LNCAP (cell line): ENCODE measurements around the gene BAD.

Experiments used
- CTCF ChIP-seq: fragments of 450-650 bp; IDR thresholded peaks from 2 replicates; pipeline ENCODE4 v1.5.1; 2017; ENCODE audit warnings: mild to moderate bottlenecking

The BAD gene

DNA sequence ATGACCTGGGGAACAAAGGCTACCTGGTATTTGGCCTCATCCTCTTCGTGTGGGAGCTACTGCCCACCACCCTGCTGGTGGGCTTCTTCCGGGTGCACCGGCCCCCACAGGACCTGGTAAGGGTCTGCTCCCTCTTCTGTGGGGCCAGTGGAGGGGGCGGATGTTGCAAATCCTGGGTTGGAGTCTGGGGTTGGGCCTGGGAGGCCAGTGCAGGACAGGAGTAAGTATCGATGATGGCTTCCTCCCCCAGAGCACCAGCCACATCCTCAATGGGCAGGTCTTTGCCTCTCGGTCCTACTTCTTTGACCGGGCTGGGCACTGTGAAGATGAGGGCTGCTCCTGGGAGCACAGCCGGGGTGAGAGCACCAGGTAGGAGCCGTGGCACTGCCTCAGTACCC lies 3.9 kb upstream of the BAD start:
- TF ChIP-seq CTCF, result no peak

DNA sequence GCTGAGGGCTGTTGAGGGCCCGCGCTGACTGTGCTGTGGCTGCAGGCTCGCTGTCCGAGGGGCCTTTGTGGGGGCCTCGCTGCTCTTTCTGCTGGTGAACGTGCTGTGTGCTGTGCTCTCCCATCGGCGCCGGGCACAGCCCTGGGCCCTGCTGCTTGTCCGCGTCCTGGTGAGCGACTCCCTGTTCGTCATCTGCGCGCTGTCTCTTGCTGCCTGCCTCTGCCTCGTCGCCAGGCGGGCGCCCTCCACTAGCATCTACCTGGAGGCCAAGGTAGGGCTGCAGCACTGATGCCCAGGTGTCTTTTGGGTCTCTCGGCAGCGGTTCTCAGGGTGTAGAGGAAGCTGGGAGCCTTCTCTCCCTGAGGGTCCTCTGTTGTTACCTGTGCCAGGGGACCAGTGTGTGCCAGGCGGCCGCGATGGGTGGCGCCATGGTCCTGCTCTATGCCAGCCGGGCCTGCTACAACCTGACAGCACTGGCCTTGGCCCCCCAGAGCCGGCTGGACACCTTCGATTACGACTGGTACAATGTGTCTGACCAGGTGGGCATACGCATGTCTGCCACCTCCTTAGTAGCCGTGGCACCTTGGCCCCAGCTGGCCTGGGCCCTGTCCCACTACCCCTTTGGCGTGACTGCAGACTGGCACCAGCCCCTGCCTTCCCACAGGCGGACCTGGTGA lies 3.3 kb upstream of the BAD start:
- no peak for TF ChIP-seq CTCF

GRCh38 chr11:64286801-64287159 lies 2.3 kb upstream of the BAD start:
- no peak for TF ChIP-seq CTCF

DNA sequence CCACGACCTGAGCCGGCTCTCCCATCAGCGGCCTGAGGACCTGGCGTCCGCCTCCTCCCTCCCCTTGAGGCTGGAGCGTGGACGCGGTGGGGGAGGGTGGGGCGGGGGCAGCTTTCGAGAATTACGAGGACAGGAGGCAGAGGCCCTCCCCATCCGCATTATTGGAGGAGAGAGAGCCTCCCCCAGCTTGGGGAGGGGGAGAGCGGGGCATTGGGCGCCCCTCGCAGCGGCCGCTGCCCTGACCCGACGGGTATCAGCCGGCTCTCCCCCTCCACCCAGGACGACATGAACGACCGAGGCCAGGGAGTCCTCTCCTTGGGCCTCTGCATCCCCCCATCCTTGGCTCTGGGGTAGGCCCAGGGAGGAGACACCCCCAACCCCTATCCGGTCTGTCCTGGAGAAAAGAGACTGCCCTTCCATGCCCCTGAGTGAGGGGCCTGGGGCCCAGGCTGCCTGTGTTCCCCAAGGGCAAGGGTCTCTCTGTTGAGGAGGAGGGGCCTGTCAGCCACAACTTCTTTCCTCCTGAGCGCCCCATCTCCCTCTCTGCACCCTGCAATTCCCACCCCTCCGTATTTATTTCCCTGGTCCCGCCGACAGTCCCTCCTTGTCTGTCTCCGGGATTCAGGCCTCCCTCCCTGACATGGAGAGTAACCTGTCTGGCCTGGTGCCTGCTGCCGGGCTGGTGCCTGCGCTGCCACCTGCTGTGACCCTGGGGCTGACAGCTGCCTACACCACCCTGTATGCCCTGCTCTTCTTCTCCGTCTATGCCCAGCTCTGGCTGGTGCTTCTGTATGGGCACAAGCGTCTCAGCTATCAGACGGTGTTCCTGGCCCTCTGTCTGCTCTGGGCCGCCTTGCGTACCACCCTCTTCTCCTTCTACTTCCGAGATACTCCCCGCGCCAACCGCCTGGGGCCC lies 1.7 kb upstream of the BAD start:
- TF ChIP-seq CTCF, result 0 out of 2 replicates have a peak, but pooled peaks have one; percentile 22

DNA sequence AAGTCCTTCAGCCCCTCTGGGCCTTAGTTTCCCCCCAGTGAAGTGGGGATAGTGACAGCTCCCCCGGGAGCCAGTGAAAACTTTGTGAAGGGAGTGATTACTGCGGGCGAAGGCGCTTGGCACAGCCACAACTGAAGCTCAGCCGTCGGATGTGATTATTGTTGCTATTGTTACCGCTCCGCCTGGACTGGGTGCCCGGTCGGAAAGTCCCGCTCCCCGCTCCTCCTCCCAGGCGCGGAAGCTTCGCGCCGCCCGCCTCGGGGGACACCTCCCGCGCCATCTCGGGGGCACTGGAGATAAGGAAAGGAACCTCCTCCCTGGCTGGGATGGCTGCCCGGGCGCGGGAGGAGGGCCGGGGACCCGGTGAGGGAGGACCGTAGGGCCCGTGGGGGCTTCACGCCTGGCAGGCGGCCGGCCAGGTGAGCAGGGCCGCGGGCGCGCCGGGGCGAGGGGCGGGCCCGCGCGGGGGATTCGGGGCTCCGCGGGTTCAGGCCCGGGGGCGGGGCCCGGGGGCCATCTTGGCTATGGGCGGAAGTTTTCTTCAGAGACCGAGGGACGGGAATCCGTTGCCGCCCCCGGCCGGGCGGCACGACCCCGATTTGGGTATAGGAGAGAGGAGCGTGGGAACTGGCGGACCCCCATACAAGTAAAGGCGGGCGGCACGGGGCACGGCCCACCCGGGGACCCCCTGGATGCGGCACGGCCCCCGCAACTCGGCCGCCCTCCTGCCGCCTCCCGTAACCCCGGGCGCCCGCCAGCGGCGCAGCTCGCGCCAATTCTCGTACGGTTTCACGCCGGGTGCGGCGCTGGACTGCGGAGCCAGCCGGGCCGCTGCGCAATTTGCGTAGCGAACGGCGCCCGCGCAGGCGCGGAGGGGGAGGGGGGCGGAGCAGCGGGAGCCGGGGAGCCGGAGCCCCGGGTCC lies 758 bp upstream of the BAD start, which contains the start of gene GPR137:
GPR137 (plus strand) TSS at position 887 of the 923 bp plus-strand sequence. CDS start 677 bp downstream, outside the sequence.
- no peak for TF ChIP-seq CTCF

DNA sequence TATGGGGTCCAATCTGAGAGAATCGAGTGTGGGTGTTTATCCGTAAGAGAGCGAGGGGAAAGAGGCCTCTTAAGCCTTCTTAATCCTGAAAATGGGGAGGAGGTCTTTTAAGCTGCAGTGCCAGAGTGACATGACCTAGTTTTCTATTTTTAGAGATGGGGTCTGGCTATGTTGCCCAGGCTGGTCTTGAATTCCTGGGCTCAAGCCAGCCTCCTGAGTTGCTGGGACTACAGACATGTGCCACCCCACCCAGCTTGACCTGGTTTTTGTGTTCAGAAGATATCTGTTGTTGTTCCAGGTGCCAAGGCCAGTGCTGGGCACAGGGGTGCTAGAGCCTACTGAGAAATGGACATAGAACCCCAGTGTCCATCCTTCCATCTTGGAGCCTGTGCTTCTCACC lies 1.4 kb downstream of the BAD start:
- no peak for TF ChIP-seq CTCF
